ENCODE data around the gene BMI1. TPM values are rescaled to one million over a fixed set of nuclear protein-coding genes. Genes with fewer than 3 reads are reported as not detected.

BMI1 gene
- total RNA-seq, 1 experiment from 2014 or later: 6.8 TPM

GRCh38 chr10:22340329-22341189, 19.7 kb downstream of the BMI1 start:
- no peak overlapping the region for H3K23ac ChIP-seq (ENCODE audit: insufficient read length, low read depth, low read length)
- no peak overlapping the region for H2BK20ac ChIP-seq (ENCODE audit: low read depth, low read length, poor library complexity, severe bottlenecking)
- no peak overlapping the region for H2BK120ac ChIP-seq (ENCODE audit: low read depth, low read length, poor library complexity, severe bottlenecking)
- no peaks in the 10 kb centered on the region for H4K20me1 ChIP-seq (ENCODE audit: control insufficient read depth, insufficient read depth, insufficient read length)
- H3K9me3 ChIP-seq (ENCODE audit: control insufficient read depth, low read depth, low read length): no peaks in the 10 kb centered on the region
- no peak overlapping the region for H3K18ac ChIP-seq (ENCODE audit: insufficient read length, low read depth, low read length)
- no peak overlapping the region for H2BK12ac ChIP-seq (ENCODE audit: insufficient read length, low read depth, low read length)
- H3K79me2 ChIP-seq (ENCODE audit: insufficient read depth, low read length): no peaks in the 10 kb centered on the region
- H4K8ac ChIP-seq (replicated peaks; ENCODE audit: insufficient read length, low read depth, low read length): no peak overlapping the region
- peaks cover 97% of the 10 kb centered on the region for H3K27me3 Mint-ChIP-seq (ENCODE audit: low read depth)
- peak overlapping the region; percentile 65 to 83 for H3K4me3 Mint-ChIP-seq
- no peak overlapping the region for H4K5ac ChIP-seq (ENCODE audit: insufficient read length, low read depth, low read length)
- TF ChIP-seq CTCF (conservative IDR thresholded peaks at IDR 0.05): no peak
- no peak overlapping the region for H3K27ac Mint-ChIP-seq
- H3T11ph ChIP-seq (ENCODE audit: low read length): no peak overlapping the region
- no CpG with 5 or more reads among the region's 98 CpGs for WGBS (ENCODE audit: extremely low coverage, insufficient read length, low lambda C conversion rate)
- no peaks in the 10 kb centered on the region for H3K36me3 Mint-ChIP-seq (ENCODE audit: insufficient read depth in 1 of 3, low read depth in 3 of 3)
- H3K79me1 ChIP-seq (ENCODE audit: insufficient read depth, low read depth, low read length, poor library complexity, severe bottlenecking): no peaks in the 10 kb centered on the region
- peaks cover 16% of the 10 kb centered on the region for H3K23me2 ChIP-seq (ENCODE audit: insufficient read length, low read depth, low read length, poor library complexity, severe bottlenecking)
- no peak overlapping the region for H2AFZ ChIP-seq (ENCODE audit: low read length)
- no peaks in the 10 kb centered on the region for H3K4me1 ChIP-seq (ENCODE audit: insufficient read depth, low read length)
- H2AK5ac ChIP-seq (ENCODE audit: insufficient read length, low read length): no peak overlapping the region
- no peak overlapping the region for H3K4ac ChIP-seq (ENCODE audit: low read depth, low read length)
- no peak overlapping the region for H4K91ac ChIP-seq (ENCODE audit: insufficient read length, low read depth, low read length)
- no peak overlapping the region for H2BK5ac ChIP-seq (ENCODE audit: insufficient read length, low read length)
- peak overlapping the region; percentile 61 for H3K4me2 ChIP-seq (ENCODE audit: insufficient read depth, insufficient read length, low read length)
- H3K9me3 Mint-ChIP-seq: peaks cover 0 to 3% of the 10 kb centered on the region in 2 experiments; a peak in 3 of 5 replicates
- no peak overlapping the region for H2BK15ac ChIP-seq (ENCODE audit: low read depth, low read length)
- no peak overlapping the region for H3K9ac ChIP-seq (ENCODE audit: extremely low read depth, insufficient read length, low read length)
- H3K4me1 Mint-ChIP-seq: peaks cover 5 to 14% of the 10 kb centered on the region in 2 experiments
- peak; percentile 72 for DNase-seq
- no peak overlapping the region for H3K56ac ChIP-seq (ENCODE audit: insufficient read length, low read depth, low read length)
- H3K27me3 ChIP-seq (ENCODE audit: insufficient read depth, low read length): peaks cover 71% of the 10 kb centered on the region
- no peak overlapping the region for H3K14ac ChIP-seq (ENCODE audit: insufficient read depth, low read length)
- H3K27ac ChIP-seq (ENCODE audit: insufficient read length, low read depth, low read length): no peak overlapping the region
